ENCODE results near the gene PTPRQ.

- TF ChIP-seq POLR2A (IDR thresholded peaks at IDR 0.05; ENCODE audit: low read length) (no peak), GATA1 (IDR thresholded peaks at IDR 0.05; ENCODE audit: low read depth, low read length) (no peak)
Observed at GRCh38 chr12:80442426-80443222, 1.4 kb upstream of the PTPRQ start.
